SK-N-DZ (cell line): ENCODE measurements around the gene HOXC5.

ENCODE experiments used
- DNase-seq: peaks from one replicate; pipeline ENCODE4 v3.0.0-alpha.2; 2015; ENCODE audit warnings: low spot score

HOXC5 gene

DNA sequence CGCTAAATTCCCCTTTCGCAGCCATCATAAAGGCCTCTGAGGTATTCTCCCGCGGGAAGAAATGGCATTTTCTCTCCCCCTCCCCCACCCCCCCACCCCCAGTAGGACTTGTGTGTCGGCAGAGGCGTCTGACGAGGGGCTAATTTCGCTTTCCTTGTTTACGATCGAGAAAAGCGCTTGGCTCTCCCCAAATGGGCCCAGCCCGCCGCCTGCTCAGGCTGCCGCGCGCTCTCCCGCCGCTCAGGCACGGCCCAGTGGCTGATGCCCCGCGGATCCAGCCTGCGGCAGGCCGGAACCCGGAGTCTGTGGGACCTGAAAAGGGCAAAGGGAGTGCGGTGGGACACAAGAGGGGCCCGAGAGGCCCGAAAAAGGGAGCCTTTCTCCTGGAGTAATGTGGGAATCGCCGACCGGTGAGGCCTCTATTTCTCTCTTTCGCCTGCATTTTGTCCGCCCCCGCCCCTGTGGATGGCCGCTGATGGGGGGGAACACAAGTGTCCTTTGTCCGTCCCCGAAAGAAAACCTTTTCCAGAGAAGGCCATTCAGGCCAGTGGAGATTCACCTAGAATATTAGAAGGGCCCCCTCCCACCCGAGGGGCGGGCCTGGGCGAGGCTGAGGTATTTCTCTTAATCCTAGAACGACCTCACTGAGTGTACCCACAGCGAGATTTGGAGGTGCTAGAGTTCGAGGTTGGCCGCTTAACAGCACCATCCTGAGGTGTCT is 13.6 kb upstream of the HOXC5 start:
- no peak for DNase-seq

DNA sequence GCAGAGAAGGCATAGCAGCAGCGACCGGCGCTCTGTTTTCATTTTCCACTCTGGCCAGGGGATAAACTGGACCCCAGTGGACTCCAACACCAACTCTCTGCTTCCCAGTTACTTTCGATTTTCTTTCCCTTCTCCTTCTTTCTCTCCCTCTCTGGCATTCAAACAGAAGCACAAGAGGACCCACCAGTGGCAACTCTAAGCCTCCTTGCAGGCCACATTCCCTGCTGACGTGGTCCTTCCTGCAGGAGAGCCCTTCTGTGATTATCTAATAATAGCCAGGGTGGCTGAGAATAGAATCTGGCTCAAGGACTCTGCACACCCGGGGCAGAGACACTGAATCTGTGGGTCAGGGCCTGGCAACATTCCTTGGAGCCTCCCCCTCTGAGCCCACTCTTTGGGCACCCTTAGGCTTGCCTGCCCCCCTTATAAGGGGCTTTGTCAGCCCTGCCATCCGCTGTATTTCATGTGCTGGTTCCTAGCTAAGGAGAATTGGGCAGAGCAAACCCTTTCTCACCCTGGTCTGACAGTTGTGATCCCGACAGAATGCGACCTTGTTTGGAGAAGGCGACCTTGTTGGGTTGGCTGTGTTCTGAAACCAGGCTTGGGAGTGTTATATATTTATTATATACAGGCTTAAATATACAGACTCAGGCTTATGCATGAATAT is 12.8 kb upstream of the HOXC5 start:
- peak; percentile 52 for DNase-seq

DNA sequence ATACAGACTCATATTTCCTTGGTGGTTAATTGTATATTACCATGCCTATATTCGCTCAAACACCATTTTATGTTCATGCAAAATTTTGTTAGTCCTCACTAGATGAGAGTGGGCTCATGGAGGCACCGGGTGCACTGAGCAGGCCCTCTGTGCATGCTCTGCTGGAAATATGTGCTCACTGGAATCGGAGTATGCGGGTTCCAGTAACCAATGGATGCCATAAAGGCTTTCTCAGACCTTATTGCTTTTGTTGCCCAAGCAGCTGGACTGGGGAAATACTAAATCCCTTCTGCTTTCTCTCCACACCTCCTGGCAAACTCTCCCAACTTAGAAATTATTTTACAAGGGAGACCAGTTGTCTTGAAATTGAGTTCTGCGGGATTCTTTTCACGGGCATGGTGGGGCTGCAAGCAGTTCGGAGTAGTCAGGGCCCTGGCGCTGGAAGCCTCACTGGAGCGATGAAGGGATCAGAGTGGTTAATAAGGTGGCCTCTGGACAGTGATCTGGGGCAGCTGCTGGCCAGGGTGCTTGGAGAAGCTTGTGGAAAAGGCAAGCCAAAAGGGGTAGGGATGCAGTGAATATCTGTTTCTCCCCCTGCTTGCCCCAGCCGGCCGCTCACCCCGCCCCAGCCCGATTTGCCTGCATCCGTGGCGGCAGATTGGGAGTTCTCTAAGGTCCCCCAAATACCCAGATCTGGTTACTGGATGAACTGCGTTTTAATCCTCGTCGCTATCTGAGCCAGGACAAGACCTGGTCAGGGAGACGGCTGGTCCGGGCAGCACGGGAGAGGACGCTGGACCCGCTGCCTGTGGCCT is 12.1 kb upstream of the HOXC5 start:
- no peak for DNase-seq

DNA sequence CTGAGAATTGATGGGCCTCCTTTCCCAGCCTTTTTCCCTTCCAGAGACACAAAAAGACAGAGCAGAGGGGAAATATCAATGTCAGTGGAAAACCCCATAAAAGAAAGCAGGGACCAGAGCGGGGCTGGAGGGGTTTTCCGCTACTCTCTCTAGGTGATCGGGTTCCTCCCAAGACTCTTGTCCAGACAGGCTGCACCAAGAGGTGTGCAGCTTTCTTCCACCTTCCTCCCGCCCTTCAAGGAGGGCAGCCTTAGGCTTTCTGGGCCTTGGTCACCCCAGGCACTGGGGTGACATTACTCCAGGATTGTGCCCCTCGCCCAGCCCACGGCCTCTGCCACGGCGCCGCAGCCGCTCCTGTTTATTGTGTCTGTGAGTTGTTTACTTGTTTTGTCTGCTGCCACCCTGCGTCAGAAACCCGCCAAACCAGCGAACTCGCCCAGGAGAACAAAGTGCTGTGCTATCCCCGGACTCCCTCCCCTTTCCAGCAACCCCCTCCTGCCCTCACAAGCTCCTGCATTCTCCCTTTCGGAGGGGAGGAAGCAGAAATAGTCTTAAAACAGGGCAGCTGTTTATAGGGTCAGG is 11.3 kb upstream of the HOXC5 start:
- DNase-seq: peak; percentile 64

DNA sequence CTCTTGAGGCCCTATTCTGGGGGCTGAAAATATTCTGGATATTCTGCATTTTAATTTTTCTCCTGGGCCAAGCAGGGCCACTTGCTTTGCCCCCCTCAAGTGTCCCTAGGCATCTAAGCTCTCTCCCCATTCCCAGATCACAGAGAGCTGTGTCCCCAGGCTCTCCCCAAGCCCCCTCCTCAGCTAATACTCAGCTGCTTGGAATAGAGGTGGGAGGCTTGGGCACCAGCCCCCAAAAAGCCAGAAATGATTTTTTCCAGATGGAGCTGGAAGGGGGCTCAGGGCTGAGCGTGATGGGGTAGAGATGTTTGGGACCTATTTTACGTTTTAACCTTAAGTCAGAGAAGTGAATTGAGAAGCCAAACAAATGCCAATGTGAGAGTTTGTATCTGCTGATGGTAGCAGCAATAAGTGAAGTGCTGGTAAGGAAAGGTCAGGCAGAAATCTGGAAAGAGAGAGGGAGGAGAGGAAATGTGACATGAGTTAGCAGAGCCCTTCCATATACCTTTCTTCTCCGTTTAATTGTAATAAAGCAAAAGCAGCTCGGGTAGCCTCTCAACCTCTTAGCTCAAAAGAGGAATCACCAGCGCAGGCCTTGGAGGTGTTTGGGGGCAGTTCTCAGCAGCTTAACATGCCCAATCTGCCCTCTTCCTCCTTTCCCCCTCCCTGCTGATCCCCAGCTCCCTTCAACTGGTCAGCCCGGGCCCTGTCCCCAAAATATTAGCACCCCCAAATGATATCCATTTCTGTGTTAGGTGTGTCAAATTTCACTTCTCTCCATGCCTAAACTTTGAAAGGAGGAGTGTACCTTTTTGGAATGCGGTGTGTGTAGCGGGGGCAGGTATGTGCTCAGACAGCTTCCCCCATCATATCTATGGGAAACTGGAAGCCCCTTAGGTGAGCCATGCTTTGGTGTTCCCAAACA is 9.6 kb upstream of the HOXC5 start:
- no peak for DNase-seq

DNA sequence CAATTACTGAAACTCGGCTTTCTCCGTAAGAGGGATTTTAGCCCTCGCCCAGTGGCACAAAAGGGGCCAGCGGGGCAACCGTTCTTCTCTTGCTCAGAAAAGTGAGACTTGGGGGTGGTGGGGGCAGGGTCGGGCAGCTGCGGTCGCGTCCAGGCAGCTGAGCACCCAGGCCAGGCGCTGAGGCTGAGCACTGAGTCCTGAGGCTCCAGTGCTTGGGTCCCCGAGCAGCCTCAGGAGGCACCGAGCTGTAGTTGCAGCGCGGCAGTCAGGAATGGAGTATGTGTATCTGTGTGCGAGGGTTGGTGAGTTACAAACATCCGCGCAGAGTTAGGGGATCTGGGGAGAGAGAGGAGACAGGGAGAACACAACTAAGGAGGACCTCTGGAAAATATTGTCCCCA is 8.7 kb upstream of the HOXC5 start:
- DNase-seq: no peak

DNA sequence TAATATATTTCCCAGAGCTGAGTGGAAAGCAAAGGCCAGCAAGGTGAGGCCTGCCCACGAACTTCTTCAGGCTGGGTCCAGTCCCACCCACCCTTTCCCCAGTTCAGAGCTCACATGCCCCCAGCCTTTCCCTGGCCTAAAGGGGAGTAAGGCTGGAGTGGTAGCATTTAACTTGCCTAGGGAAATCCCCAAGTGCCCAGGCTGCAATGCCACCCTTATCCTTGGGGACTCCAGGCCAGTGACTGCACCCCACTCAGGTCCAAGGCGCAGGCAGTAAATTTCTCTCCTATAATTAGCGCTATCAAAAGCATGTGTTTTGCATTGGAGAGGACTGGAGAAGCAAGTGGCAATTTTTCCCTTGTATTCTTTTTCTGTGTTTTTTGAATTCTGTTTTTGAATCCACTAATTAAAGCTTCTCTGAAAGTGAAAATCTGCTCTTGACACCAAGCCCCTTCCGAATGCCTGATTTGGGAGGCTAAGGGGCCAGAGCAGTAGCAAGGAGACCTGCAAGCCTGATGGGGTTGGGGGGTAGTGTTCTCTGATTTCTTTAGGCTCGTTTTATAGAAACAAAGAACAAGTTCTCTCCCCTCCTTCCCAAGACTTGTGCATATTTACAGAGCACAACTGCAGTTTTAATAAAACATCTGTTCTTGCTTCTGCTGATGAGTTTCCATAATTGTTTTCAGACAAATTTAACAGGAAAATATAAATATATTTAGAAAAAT is 8.1 kb upstream of the HOXC5 start:
- no peak for DNase-seq

DNA sequence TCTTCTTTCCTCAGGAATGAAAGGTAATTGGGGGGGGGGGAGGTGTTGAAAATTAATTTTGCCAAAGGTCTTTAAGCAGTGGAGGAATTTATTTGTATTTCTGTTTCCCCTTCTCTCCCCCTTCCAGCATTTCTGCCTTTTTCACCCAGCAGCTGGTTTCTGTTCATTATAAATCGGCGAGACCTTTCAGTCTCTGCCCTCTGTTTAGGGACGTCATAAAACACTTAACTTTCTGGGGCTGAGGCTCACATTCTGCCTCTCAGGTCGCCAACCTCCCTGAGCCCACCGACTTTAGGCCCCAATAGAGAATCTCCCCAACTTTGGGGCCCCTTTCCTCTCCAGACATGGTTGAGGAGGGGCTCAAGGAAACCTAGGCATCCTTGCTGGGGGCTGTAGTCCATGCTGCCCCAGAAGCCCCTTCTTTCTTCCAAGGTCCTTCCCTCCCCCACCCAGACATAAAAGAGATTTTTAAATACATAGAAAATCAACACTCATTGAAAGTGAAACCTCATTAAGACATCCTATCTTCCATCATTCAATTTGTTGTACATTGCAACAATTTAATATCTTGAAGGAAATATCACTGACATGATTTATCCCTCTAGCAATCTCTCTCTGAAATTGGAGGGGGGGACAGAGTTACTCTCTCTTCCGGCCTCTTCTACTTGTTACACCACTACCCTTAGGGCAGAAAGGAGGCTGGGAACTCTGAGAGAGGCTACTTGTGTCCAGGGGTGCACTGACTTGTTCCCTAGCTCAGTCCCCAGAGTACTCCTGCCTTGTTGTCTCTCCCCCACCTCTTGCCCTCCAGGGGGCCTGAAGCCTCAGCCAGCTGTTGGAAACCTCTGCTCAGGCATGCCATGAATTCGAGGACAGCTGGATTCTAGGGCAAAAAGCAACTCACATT is 7.1 kb upstream of the HOXC5 start:
- no peak for DNase-seq

DNA sequence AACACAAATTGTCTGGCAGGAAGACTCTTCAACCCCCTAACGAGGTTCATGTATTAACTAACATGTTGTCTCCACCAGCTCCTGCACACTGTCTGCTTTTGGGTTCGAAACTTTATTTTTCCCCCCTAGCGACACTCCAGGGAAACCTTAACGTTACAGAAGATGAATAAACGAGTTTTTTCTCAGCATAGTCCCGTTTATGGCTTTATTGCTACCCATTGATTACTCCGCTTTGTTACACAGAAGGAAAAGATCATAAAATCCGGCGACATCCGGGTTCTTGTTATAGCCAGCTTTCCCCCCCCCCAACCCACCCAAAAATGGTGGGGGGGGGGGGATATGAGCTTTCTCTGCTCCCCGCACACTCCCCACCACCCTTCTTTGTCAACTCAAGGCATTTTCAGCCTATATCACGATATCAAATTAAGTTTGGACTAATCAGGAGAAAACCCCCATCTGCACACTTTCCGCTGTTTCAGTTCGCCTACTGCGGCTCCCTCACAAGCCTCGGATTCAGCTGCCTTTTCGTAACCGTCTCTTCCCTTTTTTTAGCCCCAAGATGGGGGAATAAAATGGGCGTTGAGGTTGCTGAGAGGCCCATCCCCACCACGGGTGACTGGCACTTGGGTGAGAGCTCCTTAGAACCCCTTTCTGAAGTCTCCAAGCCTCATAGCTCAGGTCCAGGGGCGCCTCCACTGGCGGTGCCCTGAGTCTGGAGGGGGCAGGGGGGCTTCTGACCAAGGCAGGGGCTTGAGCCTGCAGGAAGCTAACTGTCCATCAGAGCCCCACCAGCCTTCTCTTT is 6.0 kb upstream of the HOXC5 start:
- no peak for DNase-seq

DNA sequence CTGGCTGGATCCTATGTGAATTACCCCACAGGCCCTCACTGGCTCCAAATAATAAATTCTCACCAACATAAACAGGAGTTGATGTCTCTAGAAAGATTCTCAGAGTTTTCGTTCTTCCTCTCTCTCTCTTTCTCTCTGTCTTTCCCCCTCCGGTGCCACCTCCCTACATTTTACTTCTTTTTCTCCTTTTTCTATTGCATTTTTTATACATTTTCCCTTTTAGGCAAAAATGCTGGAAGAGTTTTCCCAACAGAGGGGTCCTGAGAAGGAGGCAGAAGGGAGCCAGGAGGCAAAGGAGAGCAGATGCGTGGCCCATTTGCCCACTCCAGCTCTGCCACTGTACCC is 5.4 kb upstream of the HOXC5 start:
- no peak for DNase-seq

DNA sequence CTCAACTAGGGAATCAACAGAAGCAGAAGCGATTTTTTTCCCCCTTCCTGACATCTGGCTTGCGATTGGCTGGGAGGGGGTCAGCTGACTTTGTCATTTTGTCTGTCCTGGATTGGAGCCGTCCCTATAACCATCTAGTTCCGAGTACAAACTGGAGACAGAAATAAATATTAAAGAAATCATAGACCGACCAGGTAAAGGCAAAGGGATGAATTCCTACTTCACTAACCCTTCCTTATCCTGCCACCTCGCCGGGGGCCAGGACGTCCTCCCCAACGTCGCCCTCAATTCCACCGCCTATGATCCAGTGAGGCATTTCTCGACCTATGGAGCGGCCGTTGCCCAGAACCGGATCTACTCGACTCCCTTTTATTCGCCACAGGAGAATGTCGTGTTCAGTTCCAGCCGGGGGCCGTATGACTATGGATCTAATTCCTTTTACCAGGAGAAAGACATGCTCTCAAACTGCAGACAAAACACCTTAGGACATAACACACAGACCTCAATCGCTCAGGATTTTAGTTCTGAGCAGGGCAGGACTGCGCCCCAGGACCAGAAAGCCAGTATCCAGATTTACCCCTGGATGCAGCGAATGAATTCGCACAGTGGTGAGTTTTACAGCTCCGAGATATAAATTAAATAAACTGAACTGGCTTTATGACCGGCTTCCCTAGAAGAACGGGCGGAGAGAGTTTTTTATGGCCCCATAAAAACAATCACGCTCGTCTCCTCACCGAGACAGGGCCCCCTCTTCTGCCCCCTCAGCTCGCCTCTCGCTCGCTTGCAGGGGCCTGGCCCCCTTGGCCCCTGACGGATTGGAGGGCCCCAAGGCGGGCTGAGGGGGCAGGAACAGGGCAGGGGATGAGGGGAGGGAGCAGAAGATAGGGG is 4.3 kb upstream of the HOXC5 start, which contains the start of gene HOXC6:
HOXC6 (plus strand) TSS at position 127 of the 888 bp plus-strand sequence; CDS start at position 209, 82 bp downstream.
- no peak for DNase-seq

DNA sequence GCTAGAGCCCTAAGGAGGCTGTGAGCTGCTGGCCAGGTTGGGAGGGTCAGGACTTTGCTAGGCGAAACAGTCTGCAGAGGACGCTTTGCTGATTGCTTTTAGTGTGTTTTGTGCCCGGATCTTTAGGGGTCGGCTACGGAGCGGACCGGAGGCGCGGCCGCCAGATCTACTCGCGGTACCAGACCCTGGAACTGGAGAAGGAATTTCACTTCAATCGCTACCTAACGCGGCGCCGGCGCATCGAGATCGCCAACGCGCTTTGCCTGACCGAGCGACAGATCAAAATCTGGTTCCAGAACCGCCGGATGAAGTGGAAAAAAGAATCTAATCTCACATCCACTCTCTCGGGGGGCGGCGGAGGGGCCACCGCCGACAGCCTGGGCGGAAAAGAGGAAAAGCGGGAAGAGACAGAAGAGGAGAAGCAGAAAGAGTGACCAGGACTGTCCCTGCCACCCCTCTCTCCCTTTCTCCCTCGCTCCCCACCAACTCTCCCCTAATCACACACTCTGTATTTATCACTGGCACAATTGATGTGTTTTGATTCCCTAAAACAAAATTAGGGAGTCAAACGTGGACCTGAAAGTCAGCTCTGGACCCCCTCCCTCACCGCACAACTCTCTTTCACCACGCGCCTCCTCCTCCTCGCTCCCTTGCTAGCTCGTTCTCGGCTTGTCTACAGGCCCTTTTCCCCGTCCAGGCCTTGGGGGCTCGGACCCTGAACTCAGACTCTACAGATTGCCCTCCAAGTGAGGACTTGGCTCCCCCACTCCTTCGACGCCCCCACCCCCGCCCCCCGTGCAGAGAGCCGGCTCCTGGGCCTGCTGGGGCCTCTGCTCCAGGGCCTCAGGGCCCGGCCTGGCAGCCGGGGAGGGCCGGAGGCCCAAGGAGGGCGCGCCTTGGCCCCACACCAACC is 3.1 kb upstream of the HOXC5 start:
- DNase-seq: no peak

DNA sequence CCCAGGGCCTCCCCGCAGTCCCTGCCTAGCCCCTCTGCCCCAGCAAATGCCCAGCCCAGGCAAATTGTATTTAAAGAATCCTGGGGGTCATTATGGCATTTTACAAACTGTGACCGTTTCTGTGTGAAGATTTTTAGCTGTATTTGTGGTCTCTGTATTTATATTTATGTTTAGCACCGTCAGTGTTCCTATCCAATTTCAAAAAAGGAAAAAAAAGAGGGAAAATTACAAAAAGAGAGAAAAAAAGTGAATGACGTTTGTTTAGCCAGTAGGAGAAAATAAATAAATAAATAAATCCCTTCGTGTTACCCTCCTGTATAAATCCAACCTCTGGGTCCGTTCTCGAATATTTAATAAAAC is 2.4 kb upstream of the HOXC5 start:
- DNase-seq: no peak

DNA sequence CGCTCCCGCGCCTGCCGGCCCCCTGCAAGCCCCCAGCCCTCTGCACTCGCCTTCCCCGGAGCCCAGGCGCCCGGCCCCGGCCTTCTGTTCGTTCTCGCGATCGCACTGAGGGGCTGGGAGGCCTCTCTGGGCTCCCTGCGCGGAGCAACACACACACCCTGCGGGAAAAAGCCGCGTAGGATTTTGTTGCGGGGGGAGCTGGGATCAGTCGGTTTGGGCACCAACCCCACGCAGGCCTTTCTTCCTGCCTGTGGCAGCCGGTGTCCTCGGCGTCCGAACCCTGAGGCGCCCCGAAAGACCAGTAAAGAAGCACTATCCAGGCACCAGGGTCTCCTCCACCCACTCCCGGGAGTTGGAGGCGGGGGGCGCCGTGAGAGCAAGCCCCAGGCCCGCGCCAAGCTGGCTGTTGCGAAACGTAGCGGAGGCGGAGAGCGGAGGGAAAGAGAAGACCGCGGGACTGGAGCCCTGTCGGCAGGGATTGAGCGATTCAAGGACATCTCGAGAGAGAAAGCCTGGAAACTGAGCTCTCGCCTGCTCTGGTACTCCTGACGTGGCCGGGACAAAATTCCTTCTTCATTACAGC is 1.9 kb upstream of the HOXC5 start:
- DNase-seq: peak; percentile 63

DNA sequence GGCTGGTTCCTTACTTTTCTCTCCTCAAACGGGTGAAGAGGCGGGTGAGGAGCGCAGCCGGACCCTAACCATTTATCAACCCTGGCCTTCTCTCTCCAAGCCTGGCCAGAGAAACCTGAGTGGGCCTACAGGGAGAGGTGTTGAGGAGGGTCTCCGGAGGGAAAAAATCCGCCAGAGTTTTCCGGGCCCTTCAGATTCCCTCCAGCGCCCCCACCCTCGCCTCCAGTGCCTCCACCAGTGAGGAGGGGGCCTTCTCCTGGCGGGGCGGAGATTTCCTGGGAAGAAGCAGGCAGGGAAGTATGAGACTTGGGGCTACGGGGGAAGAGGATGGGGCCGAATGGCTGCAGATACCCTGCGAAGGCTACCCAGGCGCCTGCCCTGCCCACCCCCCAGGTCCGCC is 1.4 kb upstream of the HOXC5 start:
- no peak for DNase-seq

DNA sequence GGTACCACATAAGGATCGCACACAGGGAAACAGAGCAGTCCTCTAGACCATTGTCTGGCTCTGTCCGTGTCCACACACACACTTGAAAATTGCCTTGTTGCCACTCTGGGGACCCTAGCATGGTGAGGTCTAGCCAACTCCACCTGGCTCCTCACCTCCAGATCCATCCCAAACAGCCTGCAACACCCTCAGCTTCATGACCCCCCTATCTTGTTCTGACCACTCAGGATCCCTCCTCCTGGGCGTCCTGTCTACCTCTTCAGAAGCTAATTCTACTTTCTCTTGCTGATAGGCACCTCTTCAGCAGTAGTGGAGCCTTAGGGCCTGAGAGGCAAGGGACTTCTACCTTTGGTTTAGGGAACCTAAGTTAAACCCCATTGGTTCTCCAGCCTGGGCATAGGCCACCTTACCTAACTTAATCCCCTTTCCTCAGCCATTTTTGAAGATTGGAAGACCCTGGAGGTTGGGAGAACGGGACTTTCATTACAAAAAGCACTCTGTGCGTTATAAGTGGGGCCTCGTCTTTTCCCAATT is 697 bp upstream of the HOXC5 start:
- no peak for DNase-seq
